CD4-positive, alpha-beta T cell (primary cell): ENCODE results near the gene C19orf81. TPM values are rescaled to one million over a fixed set of nuclear protein-coding genes. Genes with fewer than 3 reads are reported as not detected.

Experiments used
- ATAC-seq: fragments of 200-7000 bp; cut with Tn5 transposase; one replicate; pipeline ENCODE4 v1.10.0; 2022; ENCODE audit warnings: mild to moderate bottlenecking; ENCODE audit not compliant: poor library complexity
- CTCF ChIA-PET: fragments of 350-600 bp; sonication (Branson Sonifier 250); formaldehyde crosslinking; loops from one replicate; lab custom pipeline; 2021; ENCODE audit warnings: antibody characterized with exemption, inconsistent platforms; lab: Charles Lee
- POLR2A ChIA-PET: fragments of 350-600 bp; sonication (Branson Sonifier 250); formaldehyde crosslinking; loops from one replicate; lab custom pipeline; 2021; ENCODE audit warnings: antibody characterized with exemption, inconsistent platforms; lab: Charles Lee
- DNase-seq, 14 experiments: peaks; one replicate each; pipeline ENCODE4 v3.0.0-alpha.2; 2013 to 2020; ENCODE audit warnings: mixed read lengths in 2 of 14
- H3K27ac ChIP-seq, 2 donors: one replicate each; pipeline versions ENCODE4 v1.5.1 to v1.7.0; 2013; ENCODE audit warnings: low read length in 2 of 2, low read depth in 1 of 2, mild to moderate bottlenecking in 1 of 2
- H3K27me3 ChIP-seq, 2 experiments: 1 replicate in 1 of 2; 2 replicates in 1 of 2; pipeline versions ENCODE4 v1.6.1 to v1.7.0; 2013; ENCODE audit warnings: low read length in 2 of 2, control low read depth in 1 of 2, mild to moderate bottlenecking in 1 of 2, moderate library complexity in 1 of 2; ENCODE audit not compliant: insufficient read depth in 2 of 2, control insufficient read depth in 1 of 2
- H3K36me3 ChIP-seq: one replicate; pipeline ENCODE4 v1.6.1; 2013; ENCODE audit warnings: low read length, control low read depth; ENCODE audit not compliant: insufficient read depth
- H3K4me1 ChIP-seq: one replicate; pipeline ENCODE4 v1.6.1; 2013; ENCODE audit warnings: low read length, control low read depth; ENCODE audit not compliant: insufficient read depth
- H3K4me3 ChIP-seq: one replicate; pipeline ENCODE4 v1.5.1; 2013; ENCODE audit warnings: mild to moderate bottlenecking, low read length, moderate library complexity
- H3K9me3 ChIP-seq, 2 experiments: 1 replicate in 1 of 2; 2 replicates in 1 of 2; pipeline versions ENCODE4 v1.6.1 to v1.7.0; 2013; ENCODE audit warnings: low read length in 2 of 2, mild to moderate bottlenecking in 2 of 2, control low read depth in 1 of 2, moderate library complexity in 1 of 2; ENCODE audit not compliant: control insufficient read depth in 1 of 2, insufficient read depth in 1 of 2
- H3K27ac Mint-ChIP-seq: one replicate; pipeline ENCODE4 v1.8.0; 2020; ENCODE audit warnings: mixed read lengths
- H3K27me3 Mint-ChIP-seq: one replicate; pipeline ENCODE4 v1.8.0; 2021; ENCODE audit warnings: mixed read lengths
- H3K36me3 Mint-ChIP-seq: one replicate; pipeline ENCODE4 v1.8.0; 2021; ENCODE audit warnings: low read depth, mixed read lengths
- H3K4me1 Mint-ChIP-seq: one replicate; pipeline ENCODE4 v1.8.0; 2021; ENCODE audit warnings: low read depth, mixed read lengths
- H3K4me3 Mint-ChIP-seq: one replicate; pipeline ENCODE4 v1.8.0; 2020; ENCODE audit warnings: mild to moderate bottlenecking, mixed read lengths
- H3K9me3 Mint-ChIP-seq: one replicate; pipeline ENCODE4 v1.8.0; 2020; ENCODE audit warnings: mixed read lengths
- intact Hi-C, 2 experiments: fragments of 100-400 bp; cut with DNase I in 1 of 2; cut with micrococcal nuclease in 1 of 2; formaldehyde crosslinking; loops; one replicate each; pipeline versions ENCODE4 v1.15.1 to v1.9.0; 2023 to 2025; cut with DNase I, micrococcal nuclease
- total RNA-seq, 174 experiments: library from RNA in 2 of 174; stranded (reverse) in 2 of 174; gene quantifications; one replicate each; pipeline ENCODE4 v1.2.3 and lab custom pipeline; 2021 to 2026
- TF ChIP-seq, protein P1 (sequence below): fragments of 200-600 bp; IDR thresholded peaks from one replicate; pipeline ENCODE4 v1.8.0; 2022; ENCODE audit warnings: antibody characterized with exemption, mild to moderate bottlenecking

Gene C19orf81
- total RNA-seq, 2 experiments from 2014 or later: not detected

DNA sequence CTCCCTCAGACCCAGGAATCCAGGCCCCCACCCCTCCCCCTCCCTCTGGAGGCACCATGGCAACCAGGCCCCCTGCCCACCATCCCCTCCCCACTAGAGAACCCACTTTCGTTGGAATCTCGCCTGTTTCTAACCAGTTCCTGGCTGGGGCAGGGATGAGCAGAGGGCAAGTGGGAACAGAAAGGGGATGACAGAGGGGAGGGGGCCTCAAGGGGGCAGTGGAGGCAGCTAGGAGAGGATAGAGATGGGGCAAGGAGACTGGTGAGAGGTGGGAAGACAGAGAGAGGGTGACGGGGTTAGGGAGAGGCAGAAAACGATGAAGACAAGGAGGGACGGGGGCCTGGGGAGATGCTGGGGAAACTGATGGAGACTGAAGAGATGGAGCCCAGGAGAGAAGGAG, 586 bp upstream of the C19orf81 start:
- no peaks in the 10 kb centered on the region for H3K36me3 Mint-ChIP-seq

DNA sequence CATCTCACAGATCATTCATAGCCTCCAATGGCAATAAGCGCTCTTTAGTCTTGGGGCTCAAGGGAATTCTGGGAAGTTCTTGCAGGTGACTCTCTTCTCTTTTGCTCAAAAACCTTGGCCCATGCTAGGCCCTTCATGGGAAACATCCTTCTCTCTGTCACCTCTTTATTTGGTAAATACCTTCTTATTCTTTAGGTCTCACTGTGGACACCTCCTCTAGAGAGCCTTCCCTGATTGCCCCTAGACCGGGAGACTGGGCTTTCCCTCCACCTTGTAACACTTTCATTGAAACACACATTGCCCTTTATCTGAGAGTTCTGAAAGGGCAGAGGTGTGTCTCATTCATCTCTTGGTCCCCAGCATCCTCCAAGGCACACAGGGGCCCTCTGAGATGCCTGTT, 1.9 kb downstream of the C19orf81 start:
- Mint-ChIP-seq H3K9me3 (peaks cover 3% of the 10 kb centered on the region), H3K4me3 (no peak overlapping the region), H3K27ac (no peak overlapping the region), H3K4me1 (no peaks in the 10 kb centered on the region), H3K36me3 (no peaks in the 10 kb centered on the region), H3K27me3 (peaks cover 71% of the 10 kb centered on the region)
- intact Hi-C loops: no loop called here
- DNase-seq (no peak), ATAC-seq (no peak)
- H3K4me3 ChIP-seq: no peak overlapping the region
- H3K27ac ChIP-seq: no peak overlapping the region
- H3K36me3 ChIP-seq: no peaks in the 10 kb centered on the region
- ChIA-PET POLR2A (no interaction called here), CTCF (no interaction called here)
- H3K4me1 ChIP-seq: no peaks in the 10 kb centered on the region
- peaks cover 30 to 46% of the 10 kb centered on the region in 2 experiments for H3K27me3 ChIP-seq
- H3K9me3 ChIP-seq: peaks cover 9 to 34% of the 10 kb centered on the region in 2 experiments
- TF ChIP-seq, protein P1, sequence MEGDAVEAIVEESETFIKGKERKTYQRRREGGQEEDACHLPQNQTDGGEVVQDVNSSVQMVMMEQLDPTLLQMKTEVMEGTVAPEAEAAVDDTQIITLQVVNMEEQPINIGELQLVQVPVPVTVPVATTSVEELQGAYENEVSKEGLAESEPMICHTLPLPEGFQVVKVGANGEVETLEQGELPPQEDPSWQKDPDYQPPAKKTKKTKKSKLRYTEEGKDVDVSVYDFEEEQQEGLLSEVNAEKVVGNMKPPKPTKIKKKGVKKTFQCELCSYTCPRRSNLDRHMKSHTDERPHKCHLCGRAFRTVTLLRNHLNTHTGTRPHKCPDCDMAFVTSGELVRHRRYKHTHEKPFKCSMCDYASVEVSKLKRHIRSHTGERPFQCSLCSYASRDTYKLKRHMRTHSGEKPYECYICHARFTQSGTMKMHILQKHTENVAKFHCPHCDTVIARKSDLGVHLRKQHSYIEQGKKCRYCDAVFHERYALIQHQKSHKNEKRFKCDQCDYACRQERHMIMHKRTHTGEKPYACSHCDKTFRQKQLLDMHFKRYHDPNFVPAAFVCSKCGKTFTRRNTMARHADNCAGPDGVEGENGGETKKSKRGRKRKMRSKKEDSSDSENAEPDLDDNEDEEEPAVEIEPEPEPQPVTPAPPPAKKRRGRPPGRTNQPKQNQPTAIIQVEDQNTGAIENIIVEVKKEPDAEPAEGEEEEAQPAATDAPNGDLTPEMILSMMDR: no peak

More for the DNA sequence above, 586 bp upstream of the C19orf81 start:
- H3K36me3 ChIP-seq: no peaks in the 10 kb centered on the region
- H3K9me3 Mint-ChIP-seq: no peaks in the 10 kb centered on the region
- intact Hi-C loops: no loop called here
- ChIA-PET CTCF (no interaction called here), POLR2A (no interaction called here)
- no peak overlapping the region for H3K4me3 ChIP-seq
- H3K27ac ChIP-seq: no peak overlapping the region
- TF ChIP-seq, protein P1: no peak
- H3K27me3 ChIP-seq: peaks cover 15 to 50% of the 10 kb centered on the region in 2 experiments
- H3K4me3 Mint-ChIP-seq: no peak overlapping the region
- peaks cover 0 to 17% of the 10 kb centered on the region in 2 experiments for H3K9me3 ChIP-seq
- ATAC-seq (no peak), DNase-seq (no peak)
- H3K27ac Mint-ChIP-seq: no peak overlapping the region
- no peaks in the 10 kb centered on the region for H3K4me1 Mint-ChIP-seq
- no peaks in the 10 kb centered on the region for H3K4me1 ChIP-seq
- H3K27me3 Mint-ChIP-seq: peaks cover 46% of the 10 kb centered on the region

DNA sequence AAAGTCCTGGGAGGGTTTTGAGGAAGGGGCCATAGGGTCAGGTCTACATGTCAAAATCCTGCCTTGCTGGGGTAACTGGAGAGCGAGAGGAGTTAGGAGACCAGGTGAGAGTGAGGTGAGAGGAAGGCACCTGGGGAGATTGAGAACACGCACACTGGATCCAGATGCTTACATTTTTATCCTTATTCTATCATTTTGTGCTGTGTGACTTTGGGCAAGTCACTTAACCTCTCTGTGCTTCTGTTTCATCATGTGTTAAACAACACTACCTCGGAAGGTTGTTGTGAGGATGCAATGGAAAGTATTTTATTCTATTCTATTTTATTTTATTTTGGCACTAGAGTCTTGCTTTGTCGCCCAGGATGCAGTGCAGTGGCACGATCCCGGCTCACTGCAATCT, 3.5 kb downstream of the C19orf81 start:
- no peak overlapping the region for H3K4me3 Mint-ChIP-seq
- H3K27me3 Mint-ChIP-seq: peaks cover 79% of the 10 kb centered on the region
- POLR2A ChIA-PET: no interaction called here

More for the DNA sequence above, 3.5 kb downstream of the C19orf81 start:
- intact Hi-C loops: no loop called here
- ATAC-seq: no peak
- TF ChIP-seq, protein P1: no peak
- Histone ChIP-seq H3K4me3 (no peak overlapping the region), H3K36me3 (no peaks in the 10 kb centered on the region), H3K4me1 (peaks cover 2% of the 10 kb centered on the region), H3K27ac (no peak overlapping the region), H3K9me3 (peaks cover 9 to 26% of the 10 kb centered on the region in 2 experiments), H3K27me3 (peaks cover 30 to 53% of the 10 kb centered on the region in 2 experiments)
- H3K4me1 Mint-ChIP-seq: peaks cover 6% of the 10 kb centered on the region
- no peak for DNase-seq
- no peaks in the 10 kb centered on the region for H3K36me3 Mint-ChIP-seq
- H3K9me3 Mint-ChIP-seq: peaks cover 3% of the 10 kb centered on the region
- H3K27ac Mint-ChIP-seq: no peak overlapping the region
- CTCF ChIA-PET: no interaction called here
